PFSK-1 (cell line): ENCODE data around the gene MEGF10.

Experiments
- FOXP2 ChIP-seq: optimal IDR thresholded peaks from 2 replicates; pipeline ENCODE3; 2011; ENCODE audit warnings: borderline replicate concordance, control low read depth, inconsistent platforms; ENCODE audit not compliant: insufficient read depth; ENCODE audit errors: extremely low read length, extremely low read depth
- POLR2AphosphoS5 ChIP-seq: IDR thresholded peaks from 2 replicates; pipeline ENCODE4 v1.6.1; 2012; ENCODE audit warnings: low read depth, mild to moderate bottlenecking, control low read depth, low read length, moderate library complexity
- REST ChIP-seq, 2 experiments: IDR thresholded peaks; 2 replicates each; pipeline versions ENCODE4 v1.6.1 to v1.8.0; 2011 to 2012; ENCODE audit warnings: low read depth in 2 of 2, low read length in 2 of 2, control low read depth in 1 of 2, inconsistent platforms in 1 of 2, mild to moderate bottlenecking in 1 of 2, moderate library complexity in 1 of 2; ENCODE audit not compliant: insufficient read depth in 1 of 2
- SIN3A ChIP-seq: IDR thresholded peaks from 2 replicates; pipeline ENCODE4 v1.6.1; 2012; ENCODE audit warnings: mild to moderate bottlenecking, low read length, moderate library complexity, borderline replicate concordance; ENCODE audit not compliant: insufficient read depth
- TAF1 ChIP-seq: IDR thresholded peaks from 2 replicates; pipeline ENCODE4 v1.6.1; 2012; ENCODE audit warnings: low read length, control low read depth, borderline replicate concordance; ENCODE audit not compliant: insufficient read depth

Gene MEGF10

GRCh38 chr5:127425868-127426267, 135.3 kb downstream of the MEGF10 start:
- TF ChIP-seq REST (IDR thresholded peaks at IDR 0.05; ENCODE audit: insufficient read depth in 1 of 2, low read depth in 2 of 2, low read length in 2 of 2) = no peak
- no peak for TF ChIP-seq SIN3A

- TF ChIP-seq TAF1 = no peak
These were observed 136.1 kb downstream of the MEGF10 start for GRCh38 chr5:127426661-127427060.

- TF ChIP-seq POLR2AphosphoS5 = no peak
- TF ChIP-seq SIN3A = no peak
- TF ChIP-seq FOXP2 = no peak
- TF ChIP-seq REST (IDR thresholded peaks at IDR 0.05; ENCODE audit: insufficient read depth in 1 of 2, low read depth in 2 of 2, low read length in 2 of 2) = no peak
- TF ChIP-seq TAF1 = no peak
These were observed 137.7 kb downstream of the MEGF10 start for GRCh38 chr5:127428276-127428675.

GRCh38 chr5:127428748-127429147, 138.2 kb downstream of the MEGF10 start:
- TF ChIP-seq REST (IDR thresholded peaks at IDR 0.05; ENCODE audit: insufficient read depth in 1 of 2, low read depth in 2 of 2, low read length in 2 of 2) (no peak), SIN3A (no peak), FOXP2 (no peak), TAF1 (no peak), POLR2AphosphoS5 (no peak)

- TF ChIP-seq SIN3A (no peak), FOXP2 (no peak), REST (IDR thresholded peaks at IDR 0.05; ENCODE audit: insufficient read depth in 1 of 2, low read depth in 2 of 2, low read length in 2 of 2) (no peak), POLR2AphosphoS5 (no peak), TAF1 (no peak)
These were observed 139.3 kb downstream of the MEGF10 start for GRCh38 chr5:127429928-127430327.
